Heart right ventricle (tissue), 16 donors: Measurements from ENCODE around the gene ADAMTS12. TPM values are rescaled to one million over a fixed set of nuclear protein-coding genes. Genes with fewer than 3 reads are reported as not detected.

ENCODE experiments used
- ATAC-seq, 8 donors: fragments of 200-7000 bp; cut with Tn5 transposase; one replicate each; pipeline ENCODE4 v1.9.1; 2020; ENCODE audit warnings: mild to moderate bottlenecking in 8 of 8, moderate library complexity in 8 of 8, moderate number of reproducible peaks in 1 of 8
- DNase-seq, 2 donors: peaks; one replicate each; pipeline ENCODE4 v3.0.0-alpha.2; 2020
- H3K27ac ChIP-seq, 10 donors: fragments of 200-600 bp; sonication (generic) in 2 of 10; one replicate each; pipeline versions ENCODE4 v1.5.0 to v1.8.0; 2020 to 2022; ENCODE audit warnings: mild to moderate bottlenecking in 3 of 10
- H3K27me3 ChIP-seq, 7 donors: fragments of 200-600 bp; one replicate each; pipeline ENCODE4 v1.8.0; 2021 to 2022; ENCODE audit warnings: mild to moderate bottlenecking in 2 of 7
- H3K36me3 ChIP-seq, 9 donors: fragments of 200-600 bp; sonication (generic) in 1 of 9; one replicate each; pipeline versions ENCODE4 v1.5.0 to v1.8.0; 2020 to 2022; ENCODE audit warnings: mild to moderate bottlenecking in 2 of 9
- H3K4me1 ChIP-seq, 9 donors: fragments of 200-600 bp; sonication (generic) in 1 of 9; one replicate each; pipeline versions ENCODE4 v1.5.0 to v1.8.0; 2020 to 2022; ENCODE audit warnings: mild to moderate bottlenecking in 4 of 9
- H3K4me3 ChIP-seq, 10 donors: fragments of 200-600 bp; sonication (generic) in 2 of 10; one replicate each; pipeline versions ENCODE4 v1.5.0 to v1.8.0; 2020 to 2022; ENCODE audit warnings: mild to moderate bottlenecking in 7 of 10, moderate library complexity in 2 of 10
- H3K9me3 ChIP-seq, 11 donors: fragments of 200-600 bp in 10 of 11; sonication (generic) in 2 of 11; one replicate each; pipeline versions ENCODE4 v1.5.0 to v1.8.0; 2013 to 2022; ENCODE audit warnings: mild to moderate bottlenecking in 2 of 11, control low read depth in 1 of 11, moderate library complexity in 1 of 11
- WGBS, 2 donors: extraction: QIAGEN DNeasy Blood & Tissue Kit; methylation state at CpG; one replicate each; pipeline ENCODE4 v1.1.7; 2013; ENCODE audit warnings: inconsistent platforms in 1 of 2; 5-methylcytosine and 5-hydroxymethylcytosine counted together
- intact Hi-C, 10 donors: fragments of 100-400 bp; cut with DNase I; formaldehyde crosslinking; loops; one replicate each; pipeline versions ENCODE4 v1.11.1 to v1.14.2; 2022
- long read RNA-seq, 3 donors: library from polyadenylated mRNA; unstranded; transcript quantifications; one replicate each; pipeline ENCODE4 v2.0.0, GENCODE V29; 2020 to 2021
- polyA plus RNA-seq, 2 donors: library from polyadenylated mRNA; stranded (reverse); fragments of 200-250 nt; gene quantifications; one replicate each; pipeline ENCODE4 v1.2.3, GENCODE V29; 2013
- total RNA-seq, 10 donors: library from RNA; stranded (reverse); fragmentation: NEBNext Ultra II Directional in 3 of 10; extraction: Animal tissue kit (Norgen Biotek cat#: 25700) in 3 of 10; gene quantifications; one replicate each; pipeline versions ENCODE4 v1.2.1 to v1.2.4, GENCODE V29; 2021 to 2023
- TF ChIP-seq, protein P1 (sequence below), 9 donors: fragments of 200-600 bp; sonication (generic) in 2 of 9; IDR thresholded peaks; one replicate each; pipeline versions ENCODE4 v1.5.0 to v1.8.0; 2021 to 2022; ENCODE audit warnings: antibody characterized with exemption in 9 of 9, mild to moderate bottlenecking in 5 of 9, moderate library complexity in 1 of 9
- donor health status: Arrhythmogenic right ventricular cardiomyopathy.
- donor health status: ischemic (EF 13 %, LVEDD 7.1; RV severe dilation, severe dysfunction).
- donor health status: healthy with polysubstance abuse.
- donor health status: DM: no; HTN: yes; CAD: no.
- donor health status: DM: no; HTN: no; CAD: no.
- donor health status: ischemic (EF 25% LVEDD 6.9; RV normal size, moderate dysfunction).
- donor health status: ischemic (EF 25% LVEDD 5.7; RV mildly dilated, moderate dysfunction).
- donor health status: healthy.
- donor health status: DM: yes; HTN: yes; CAD: no.
- donor health status: Ischemic cardiomyopathy.
- donor health status: ischemic (EF 35%, LVEDD 5.7; RV mildly dilated, moderate dysfunction).
- donor health status: nonischemic (EF 11% LVEDD 7.7; RV severe dilation, severe dysfunction).
- donor health status: DM: yes; HTN: yes; CAD: no.
- donor health status: PGD.
- donor health status: ischemic (EF 29% LVEDD 5.4; RV normal size, mild dysfunction).
- donor health status: nonischemic (EF 23%, LVEDD 6.1; RV moderate dilation, normal function).

Gene ADAMTS12, protein sequence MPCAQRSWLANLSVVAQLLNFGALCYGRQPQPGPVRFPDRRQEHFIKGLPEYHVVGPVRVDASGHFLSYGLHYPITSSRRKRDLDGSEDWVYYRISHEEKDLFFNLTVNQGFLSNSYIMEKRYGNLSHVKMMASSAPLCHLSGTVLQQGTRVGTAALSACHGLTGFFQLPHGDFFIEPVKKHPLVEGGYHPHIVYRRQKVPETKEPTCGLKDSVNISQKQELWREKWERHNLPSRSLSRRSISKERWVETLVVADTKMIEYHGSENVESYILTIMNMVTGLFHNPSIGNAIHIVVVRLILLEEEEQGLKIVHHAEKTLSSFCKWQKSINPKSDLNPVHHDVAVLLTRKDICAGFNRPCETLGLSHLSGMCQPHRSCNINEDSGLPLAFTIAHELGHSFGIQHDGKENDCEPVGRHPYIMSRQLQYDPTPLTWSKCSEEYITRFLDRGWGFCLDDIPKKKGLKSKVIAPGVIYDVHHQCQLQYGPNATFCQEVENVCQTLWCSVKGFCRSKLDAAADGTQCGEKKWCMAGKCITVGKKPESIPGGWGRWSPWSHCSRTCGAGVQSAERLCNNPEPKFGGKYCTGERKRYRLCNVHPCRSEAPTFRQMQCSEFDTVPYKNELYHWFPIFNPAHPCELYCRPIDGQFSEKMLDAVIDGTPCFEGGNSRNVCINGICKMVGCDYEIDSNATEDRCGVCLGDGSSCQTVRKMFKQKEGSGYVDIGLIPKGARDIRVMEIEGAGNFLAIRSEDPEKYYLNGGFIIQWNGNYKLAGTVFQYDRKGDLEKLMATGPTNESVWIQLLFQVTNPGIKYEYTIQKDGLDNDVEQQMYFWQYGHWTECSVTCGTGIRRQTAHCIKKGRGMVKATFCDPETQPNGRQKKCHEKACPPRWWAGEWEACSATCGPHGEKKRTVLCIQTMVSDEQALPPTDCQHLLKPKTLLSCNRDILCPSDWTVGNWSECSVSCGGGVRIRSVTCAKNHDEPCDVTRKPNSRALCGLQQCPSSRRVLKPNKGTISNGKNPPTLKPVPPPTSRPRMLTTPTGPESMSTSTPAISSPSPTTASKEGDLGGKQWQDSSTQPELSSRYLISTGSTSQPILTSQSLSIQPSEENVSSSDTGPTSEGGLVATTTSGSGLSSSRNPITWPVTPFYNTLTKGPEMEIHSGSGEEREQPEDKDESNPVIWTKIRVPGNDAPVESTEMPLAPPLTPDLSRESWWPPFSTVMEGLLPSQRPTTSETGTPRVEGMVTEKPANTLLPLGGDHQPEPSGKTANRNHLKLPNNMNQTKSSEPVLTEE (N-terminal part only)
- 1 to 10 TPM; 1.1 to 3.7 (median 1.4) TPM for total RNA-seq
- polyA plus RNA-seq = under 1 TPM; 0.37 to 0.99 TPM
- long read RNA-seq, donor 1 = 0 reads
- long read RNA-seq, donor 2, partial matches to known transcripts = 0 of 1 reads
- long read RNA-seq, donor 2, other reads (novel, unspliced or antisense) = 0 of 1 reads
- long read RNA-seq, donor 3, partial matches to known transcripts = 0 of 1 reads
- long read RNA-seq, donor 3, other reads (novel, unspliced or antisense) = 1 of 1 reads

DNA sequence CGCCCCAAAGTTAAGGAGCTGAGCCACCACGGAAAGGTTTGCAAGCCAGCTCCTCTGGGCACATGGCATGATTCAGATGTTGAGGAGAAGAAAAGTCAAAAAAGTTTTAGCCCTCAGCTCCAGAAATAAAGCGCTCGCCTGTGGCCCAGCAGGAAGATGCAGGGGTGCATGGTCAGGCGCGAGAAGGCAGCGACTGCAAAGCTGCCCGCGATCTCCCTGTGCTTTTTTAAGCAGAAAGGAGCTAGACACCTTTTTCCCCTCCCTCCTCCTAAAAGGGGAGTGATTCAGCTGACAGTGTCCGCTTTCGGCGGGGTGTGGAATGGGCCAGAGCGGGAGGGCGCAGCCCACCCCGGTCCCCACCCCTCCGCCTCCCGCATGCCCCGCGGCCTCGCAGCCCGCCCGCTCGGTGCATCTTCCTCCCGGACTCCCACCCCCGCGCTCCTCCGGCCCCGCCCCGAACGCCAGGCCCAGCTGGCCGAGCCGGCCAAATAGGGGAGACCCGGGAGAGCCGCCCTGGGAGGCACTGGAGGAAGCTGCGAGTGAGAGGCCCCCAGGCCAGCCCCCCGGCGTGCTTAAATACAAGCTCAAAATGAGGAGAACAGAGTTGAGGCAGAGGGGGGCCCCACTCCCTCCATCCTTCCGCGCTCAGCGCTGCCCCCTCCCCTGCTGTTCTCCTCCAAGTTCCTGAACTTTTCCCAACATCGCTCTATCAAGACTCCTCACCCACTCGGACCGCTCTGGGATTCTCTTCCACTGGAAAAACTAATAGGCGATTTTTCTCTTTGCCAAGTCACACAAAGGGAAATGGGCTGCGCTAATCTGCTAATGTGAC lies at the start of gene ADAMTS12:
Gene ADAMTS12, minus strand, starts transcription at position 203 of the 832 bp plus-strand sequence. Its CDS starts 134 bp downstream, at position 69.
- H3K4me1 ChIP-seq = peaks cover 0 to 21% (median 9%) of the 10 kb centered on the region in 9 donors
- H3K36me3 ChIP-seq = no peaks in the 10 kb centered on the region
- intact Hi-C loops = loop anchor here in 1 of 10 donors (10.0 kb wide), 1 partner anchor 107 kb away; no protein-coding TSS in a partner anchor
- H3K9me3 ChIP-seq = peaks cover 0 to 6% (median 0%) of the 10 kb centered on the region in 11 donors
- 2% methylated on average over 38 to 45 of the region's 45 CpGs for WGBS, 2 donors
- peak within 1 kb of the TSS; percentile 14 to 60 (median 52) for H3K4me3 ChIP-seq
- H3K27ac ChIP-seq = peak within 1 kb of the TSS in 9 of 10 donors; percentile 15 to 71 (median 50)
- DNase-seq (peak; percentile 41 to 70), ATAC-seq (peak; percentile 67 to 89 (median 80))
- TF ChIP-seq, protein P1, sequence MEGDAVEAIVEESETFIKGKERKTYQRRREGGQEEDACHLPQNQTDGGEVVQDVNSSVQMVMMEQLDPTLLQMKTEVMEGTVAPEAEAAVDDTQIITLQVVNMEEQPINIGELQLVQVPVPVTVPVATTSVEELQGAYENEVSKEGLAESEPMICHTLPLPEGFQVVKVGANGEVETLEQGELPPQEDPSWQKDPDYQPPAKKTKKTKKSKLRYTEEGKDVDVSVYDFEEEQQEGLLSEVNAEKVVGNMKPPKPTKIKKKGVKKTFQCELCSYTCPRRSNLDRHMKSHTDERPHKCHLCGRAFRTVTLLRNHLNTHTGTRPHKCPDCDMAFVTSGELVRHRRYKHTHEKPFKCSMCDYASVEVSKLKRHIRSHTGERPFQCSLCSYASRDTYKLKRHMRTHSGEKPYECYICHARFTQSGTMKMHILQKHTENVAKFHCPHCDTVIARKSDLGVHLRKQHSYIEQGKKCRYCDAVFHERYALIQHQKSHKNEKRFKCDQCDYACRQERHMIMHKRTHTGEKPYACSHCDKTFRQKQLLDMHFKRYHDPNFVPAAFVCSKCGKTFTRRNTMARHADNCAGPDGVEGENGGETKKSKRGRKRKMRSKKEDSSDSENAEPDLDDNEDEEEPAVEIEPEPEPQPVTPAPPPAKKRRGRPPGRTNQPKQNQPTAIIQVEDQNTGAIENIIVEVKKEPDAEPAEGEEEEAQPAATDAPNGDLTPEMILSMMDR (IDR thresholded peaks at IDR 0.05) = no peak
- H3K27me3 ChIP-seq = peaks cover 0 to 54% (median 40%) of the 10 kb centered on the region in 7 donors

GRCh38 chr5:33941090-33941489 lies 49.3 kb upstream of the ADAMTS12 start:
- H3K27me3 ChIP-seq = peaks cover 0 to 70% (median 64%) of the 10 kb centered on the region in 7 donors
- H3K27ac ChIP-seq = no peak overlapping the region
- no peaks in the 10 kb centered on the region for H3K36me3 ChIP-seq
- intact Hi-C loops = no loop called here
- ATAC-seq (no peak), DNase-seq (no peak)
- H3K4me3 ChIP-seq = no peak overlapping the region
- peaks cover 0 to 13% (median 9%) of the 10 kb centered on the region in 9 donors for H3K4me1 ChIP-seq
- TF ChIP-seq, protein P1 (IDR thresholded peaks at IDR 0.05) = no peak
- WGBS, 2 donors = 87% methylated on average over 5 of the region's 5 CpGs
- no peaks in the 10 kb centered on the region for H3K9me3 ChIP-seq

DNA sequence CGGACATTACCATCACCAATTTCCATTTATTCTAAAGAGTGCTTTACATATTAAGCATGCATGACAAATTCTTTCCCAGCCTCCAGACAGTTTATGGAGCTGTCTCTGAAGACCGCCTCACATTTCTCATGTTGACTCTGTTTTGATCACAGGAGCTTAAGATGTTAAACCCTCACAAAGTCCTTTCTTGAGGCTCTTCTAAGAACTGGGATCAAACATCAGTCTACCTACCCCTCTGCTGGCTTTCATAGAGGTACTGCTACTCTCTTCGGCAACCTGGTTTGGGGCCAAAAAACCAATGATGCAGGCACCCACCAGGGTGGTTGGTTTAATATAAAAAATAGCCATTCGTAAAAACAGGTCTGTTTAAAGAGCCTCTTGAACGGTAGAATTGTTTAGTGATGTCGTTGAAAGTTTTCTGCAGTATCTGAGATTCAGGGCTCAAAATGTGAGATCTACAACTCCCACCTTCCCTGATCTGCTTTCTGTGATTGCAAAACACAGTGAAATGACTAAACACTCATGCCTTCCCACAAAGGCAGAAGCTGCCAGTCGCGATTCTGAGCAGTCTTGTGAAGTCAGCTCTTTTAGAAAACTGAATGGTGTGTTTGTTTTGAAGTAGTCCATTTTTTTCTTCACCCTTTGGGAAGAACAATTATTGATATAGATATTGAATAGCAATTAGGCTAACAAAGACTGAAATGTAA lies 47.9 kb upstream of the ADAMTS12 start:
- H3K9me3 ChIP-seq = no peaks in the 10 kb centered on the region
- WGBS, 2 donors = 76 to 83% methylated on average over 8 of the region's 8 CpGs
- no peaks in the 10 kb centered on the region for H3K36me3 ChIP-seq
- peaks cover 0 to 76% (median 72%) of the 10 kb centered on the region in 7 donors for H3K27me3 ChIP-seq
- no peak overlapping the region for H3K4me3 ChIP-seq
- H3K27ac ChIP-seq = no peak overlapping the region
- ATAC-seq (no peak), DNase-seq (no peak)
- intact Hi-C loops = loop anchor here in 4 of 10 donors (10.0 kb wide), 2 partner anchors 475 to 505 kb away; no protein-coding TSS in a partner anchor
- peaks cover 0 to 19% (median 15%) of the 10 kb centered on the region in 9 donors for H3K4me1 ChIP-seq
- TF ChIP-seq, protein P1 (IDR thresholded peaks at IDR 0.05) = no peak
